HG03575 (cell line): ENCODE measurements around the gene GRIN3B.

Experiments
- ATAC-seq: cut with Tn5 transposase; IDR thresholded peaks from one replicate; pipeline ENCODE4 v1.9.1; 2021; ENCODE audit not compliant: unreplicated experiment, insufficient number of reproducible peaks, low FRiP score; ENCODE audit errors: extremely low read depth

GRIN3B gene

GRCh38 chr19:1004204-1004802, 4.1 kb downstream of the GRIN3B start:
- ATAC-seq, result no peak

GRCh38 chr19:1004803-1005664, 4.8 kb downstream of the GRIN3B start:
- ATAC-seq, result no peak

GRCh38 chr19:1006711-1007398, 6.6 kb downstream of the GRIN3B start:
- no peak for ATAC-seq

- ATAC-seq, result no peak
Measured at GRCh38 chr19:1007399-1008251, 7.4 kb downstream of the GRIN3B start.

GRCh38 chr19:1008268-1009040, 8.2 kb downstream of the GRIN3B start:
- no peak for ATAC-seq

GRCh38 chr19:1009041-1009980, 9.1 kb downstream of the GRIN3B start:
- no peak for ATAC-seq

GRCh38 chr19:1009981-1010538, 9.8 kb downstream of the GRIN3B start:
- no peak for ATAC-seq

- ATAC-seq, result no peak
Measured at GRCh38 chr19:1010586-1011510, 10.6 kb downstream of the GRIN3B start.

- no peak for ATAC-seq
Measured at GRCh38 chr19:1011831-1012333, 11.7 kb downstream of the GRIN3B start.

- ATAC-seq, result no peak
Measured at GRCh38 chr19:1012334-1012733, 12.1 kb downstream of the GRIN3B start.

GRCh38 chr19:1013218-1013617, 13.0 kb downstream of the GRIN3B start:
- no peak for ATAC-seq

GRCh38 chr19:1014161-1015060, 14.2 kb downstream of the GRIN3B start:
- ATAC-seq, result no peak

GRCh38 chr19:1015061-1015781, 15.0 kb downstream of the GRIN3B start:
- ATAC-seq, result no peak
